ENCODE measurements around the gene P4HB.

P4HB gene

GRCh38 chr17:81825841-81826466, 34.4 kb downstream of the P4HB start:
- DNase-seq, result no peak

DNA sequence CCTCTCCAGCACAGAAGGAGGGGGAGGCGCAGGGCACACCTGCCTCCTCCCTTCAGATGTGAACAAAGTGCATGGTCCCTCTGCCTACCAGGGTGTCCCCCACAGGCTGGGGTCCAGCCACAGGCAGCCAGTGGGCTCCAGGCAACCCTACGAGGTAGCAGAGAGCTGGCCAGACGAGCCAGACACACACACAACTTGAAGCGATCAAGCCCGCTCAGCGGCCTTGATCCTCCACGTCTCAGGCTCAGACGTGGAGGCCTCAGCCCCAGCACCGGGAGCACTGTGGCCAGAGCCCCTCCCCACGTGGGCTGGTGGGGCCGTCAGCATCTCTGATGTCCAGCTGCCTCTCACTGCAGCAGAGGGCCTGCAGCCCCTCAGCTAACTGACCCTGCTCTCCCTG, 35.7 kb downstream of the P4HB start:
- DNase-seq, result no peak

GRCh38 chr17:81823820-81824550, 36.4 kb downstream of the P4HB start:
- DNase-seq, result no peak

DNA sequence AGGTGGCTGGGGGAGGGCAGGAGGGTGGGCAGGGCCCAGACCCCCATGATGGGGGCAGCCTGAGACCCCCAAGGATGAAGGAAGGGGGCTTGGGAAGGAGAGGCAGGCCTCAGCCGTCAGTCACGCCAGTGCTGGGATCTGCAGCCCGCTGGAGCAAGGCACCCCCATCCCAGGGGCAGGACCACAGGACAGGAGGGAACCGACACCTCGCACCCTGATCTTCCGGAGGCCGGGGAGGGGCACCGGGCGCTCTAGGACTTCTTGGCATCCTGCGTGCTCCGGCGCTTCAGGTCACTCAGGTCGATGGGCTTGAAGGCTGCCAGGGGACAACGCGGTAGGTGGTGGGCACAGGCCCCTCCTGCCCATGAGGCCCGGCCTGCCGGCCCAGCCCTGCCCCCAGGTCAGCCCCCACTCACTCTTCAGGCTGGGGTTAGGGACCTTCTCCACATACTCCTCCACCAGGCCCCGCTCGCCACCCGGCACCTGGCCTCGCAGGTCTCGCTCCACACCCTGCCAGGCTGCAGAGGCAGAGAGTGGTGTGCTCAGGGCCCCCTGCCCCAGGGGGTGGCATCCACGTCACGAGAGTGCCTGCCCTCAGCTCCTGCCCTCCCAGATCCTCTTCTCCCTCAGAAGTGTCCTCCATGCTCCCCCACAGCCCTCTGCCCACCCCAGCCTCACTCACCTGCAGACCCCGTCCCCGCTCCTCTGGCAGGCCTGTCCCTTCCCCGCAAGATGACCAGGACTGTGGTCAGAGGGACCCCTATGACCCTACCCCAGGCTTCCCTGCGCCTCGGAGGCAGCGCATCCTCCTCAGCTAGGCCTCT, 37.1 kb downstream of the P4HB start:
- DNase-seq, result no peak

- no peak for DNase-seq
Measured at GRCh38 chr17:81822312-81822637, 38.1 kb downstream of the P4HB start.

DNA sequence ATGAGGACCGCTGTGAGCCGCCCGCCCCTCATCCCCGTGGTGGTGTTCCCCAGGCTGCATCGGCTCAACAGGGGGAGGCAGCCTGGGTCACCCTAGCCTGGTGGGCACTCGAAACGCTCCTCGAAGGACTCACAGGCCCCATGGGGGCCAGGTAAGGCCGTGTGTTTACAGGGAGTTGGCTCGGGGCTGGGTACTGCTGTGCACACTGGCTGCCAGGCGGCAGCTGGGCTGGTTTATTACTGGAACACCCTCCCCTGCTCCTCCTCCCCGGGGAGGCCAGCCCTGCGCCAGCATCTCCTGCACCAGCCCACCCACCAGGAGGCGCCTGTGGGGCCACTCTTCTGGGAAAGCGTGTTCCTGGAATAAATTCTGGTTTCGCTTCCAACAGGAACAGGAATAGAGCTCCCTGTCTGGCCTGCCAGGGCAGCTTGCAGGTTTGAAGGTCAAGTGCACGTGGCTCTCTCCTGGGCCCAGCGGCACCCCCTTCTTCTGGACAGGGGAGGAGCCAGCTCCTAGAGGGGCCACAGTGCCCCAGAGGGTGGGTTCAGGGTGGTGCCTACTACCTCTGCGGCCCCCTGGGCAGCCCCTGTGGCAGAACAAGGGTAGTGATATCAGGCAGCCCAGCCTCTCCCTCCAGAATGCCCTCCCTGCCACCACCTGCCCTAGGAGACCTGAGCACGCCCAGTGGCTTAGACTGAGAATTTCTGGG, 38.6 kb downstream of the P4HB start:
- DNase-seq, result peak; percentile 82

GRCh38 chr17:81821147-81821546, 39.2 kb downstream of the P4HB start:
- DNase-seq, result no peak

DNA sequence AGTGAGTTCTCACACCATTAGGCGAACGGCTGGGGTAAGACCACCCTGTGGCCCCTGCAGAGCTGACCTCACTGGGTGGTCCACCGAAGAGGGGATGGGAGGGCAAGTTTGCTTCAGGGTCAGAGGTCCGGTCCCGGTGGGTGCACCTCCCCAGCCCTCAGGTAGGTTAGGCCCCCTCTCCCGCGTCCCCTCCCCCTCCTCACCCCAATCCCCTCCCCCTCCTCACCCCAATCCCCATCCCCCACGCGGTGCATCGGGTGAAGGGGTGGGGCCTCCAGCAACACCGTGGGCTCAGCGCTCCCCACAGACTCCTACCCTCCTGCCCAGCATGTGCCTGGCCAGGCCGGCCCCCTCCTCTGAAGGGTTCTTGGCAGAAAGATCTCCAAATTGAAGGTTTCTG, 40.6 kb downstream of the P4HB start:
- no peak for DNase-seq

DNA sequence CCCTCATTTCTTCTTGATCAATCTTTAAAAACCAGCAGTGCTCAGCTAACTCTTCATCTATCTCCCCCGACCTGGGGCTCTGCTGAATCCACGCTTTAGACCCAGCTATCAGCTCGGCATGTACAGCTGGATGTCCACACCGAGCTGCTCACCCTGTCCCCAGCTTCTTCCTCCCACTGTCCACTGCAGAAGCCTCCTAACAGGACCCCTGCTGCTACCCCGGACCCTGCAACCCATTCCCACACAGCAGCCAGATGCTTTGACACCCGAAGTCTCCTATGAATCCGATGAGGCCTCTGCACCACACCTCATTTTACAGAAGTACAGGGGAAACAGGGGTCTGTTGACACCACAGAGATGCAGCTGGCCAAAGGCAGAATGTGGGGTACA, 42.6 kb downstream of the P4HB start:
- DNase-seq, result no peak

- DNase-seq, result no peak
Measured at GRCh38 chr17:81815646-81815986, 44.7 kb downstream of the P4HB start.

DNA sequence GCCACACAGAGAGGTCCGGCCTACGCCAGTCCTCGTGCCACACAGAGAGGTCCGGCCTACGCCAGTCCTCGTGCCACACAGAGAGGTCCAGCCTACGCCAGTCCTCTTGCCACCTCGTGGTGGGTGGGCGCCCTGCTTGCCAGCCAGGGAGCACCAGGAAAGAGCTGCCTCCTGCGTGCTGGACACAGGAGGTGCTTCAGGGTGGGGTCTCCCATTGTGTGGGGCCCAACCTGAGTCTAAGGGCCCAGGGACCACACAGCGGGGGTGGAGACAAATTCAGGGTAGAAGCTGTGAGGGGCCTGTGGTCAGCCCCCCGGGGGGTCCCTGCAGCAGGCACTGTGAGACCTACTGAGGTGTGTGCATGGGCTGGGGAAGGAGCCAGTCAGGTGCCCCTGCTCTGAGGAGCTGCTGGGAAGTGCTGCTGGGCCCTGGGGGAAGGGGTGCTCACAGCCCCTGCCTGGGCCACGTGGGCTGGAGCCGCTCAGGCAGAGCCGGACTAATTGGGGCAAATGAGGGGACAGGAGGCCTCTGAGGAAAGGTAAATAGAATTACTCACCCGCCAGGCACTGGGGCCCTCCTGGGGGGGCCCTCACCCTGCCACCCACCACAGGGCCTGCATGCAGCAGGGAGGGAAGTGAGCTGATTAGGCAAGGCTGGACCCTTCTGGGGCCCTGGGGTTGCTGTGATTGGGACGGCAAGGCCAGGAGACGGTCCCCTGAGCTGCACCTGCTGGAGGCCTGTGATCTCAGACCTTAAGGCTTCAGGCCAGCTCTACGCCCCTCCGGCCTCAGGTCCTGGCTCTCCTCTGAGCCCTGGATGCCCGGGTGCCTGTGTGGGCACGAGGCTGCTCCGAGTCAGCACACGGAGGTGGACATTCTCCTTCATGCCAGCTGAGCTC, 45.3 kb downstream of the P4HB start:
- DNase-seq, result no peak

GRCh38 chr17:81813861-81814683, 46.3 kb downstream of the P4HB start:
- no peak for DNase-seq

GRCh38 chr17:81813371-81813684, 47.0 kb downstream of the P4HB start:
- no peak for DNase-seq

DNA sequence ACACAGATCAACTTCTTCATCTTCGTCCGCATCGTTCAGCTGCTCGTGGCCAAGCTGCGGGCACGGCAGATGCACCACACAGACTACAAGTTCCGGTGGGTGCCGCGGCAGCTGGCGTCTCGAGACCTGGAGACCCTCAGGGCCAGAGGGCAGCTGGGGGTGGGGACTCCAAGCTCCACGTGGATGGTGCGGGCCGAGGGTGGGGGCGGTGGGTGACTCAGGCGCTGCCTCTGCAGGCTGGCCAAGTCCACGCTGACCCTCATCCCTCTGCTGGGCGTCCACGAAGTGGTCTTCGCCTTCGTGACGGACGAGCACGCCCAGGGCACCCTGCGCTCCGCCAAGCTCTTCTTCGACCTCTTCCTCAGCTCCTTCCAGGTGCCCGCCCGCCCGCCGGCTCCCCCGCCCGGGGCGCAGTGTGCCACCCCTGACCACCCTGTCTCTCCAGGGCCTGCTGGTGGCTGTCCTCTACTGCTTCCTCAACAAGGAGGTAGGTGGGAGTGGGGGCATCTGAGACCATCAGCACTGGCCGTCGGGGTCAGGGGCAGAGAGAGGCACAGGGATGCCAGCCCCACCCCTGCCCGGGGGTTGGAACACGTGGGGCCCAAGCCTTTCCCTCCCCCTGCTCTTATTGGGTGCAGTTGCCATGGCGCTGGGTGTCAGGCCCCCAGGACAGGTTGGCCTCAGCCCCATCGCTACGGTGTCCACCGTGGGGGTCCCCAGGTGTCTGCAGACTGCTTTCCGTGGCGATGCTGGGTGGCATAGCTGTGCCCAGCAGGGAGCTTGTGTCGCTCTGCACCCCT, 47.6 kb downstream of the P4HB start:
- no peak for DNase-seq

DNA sequence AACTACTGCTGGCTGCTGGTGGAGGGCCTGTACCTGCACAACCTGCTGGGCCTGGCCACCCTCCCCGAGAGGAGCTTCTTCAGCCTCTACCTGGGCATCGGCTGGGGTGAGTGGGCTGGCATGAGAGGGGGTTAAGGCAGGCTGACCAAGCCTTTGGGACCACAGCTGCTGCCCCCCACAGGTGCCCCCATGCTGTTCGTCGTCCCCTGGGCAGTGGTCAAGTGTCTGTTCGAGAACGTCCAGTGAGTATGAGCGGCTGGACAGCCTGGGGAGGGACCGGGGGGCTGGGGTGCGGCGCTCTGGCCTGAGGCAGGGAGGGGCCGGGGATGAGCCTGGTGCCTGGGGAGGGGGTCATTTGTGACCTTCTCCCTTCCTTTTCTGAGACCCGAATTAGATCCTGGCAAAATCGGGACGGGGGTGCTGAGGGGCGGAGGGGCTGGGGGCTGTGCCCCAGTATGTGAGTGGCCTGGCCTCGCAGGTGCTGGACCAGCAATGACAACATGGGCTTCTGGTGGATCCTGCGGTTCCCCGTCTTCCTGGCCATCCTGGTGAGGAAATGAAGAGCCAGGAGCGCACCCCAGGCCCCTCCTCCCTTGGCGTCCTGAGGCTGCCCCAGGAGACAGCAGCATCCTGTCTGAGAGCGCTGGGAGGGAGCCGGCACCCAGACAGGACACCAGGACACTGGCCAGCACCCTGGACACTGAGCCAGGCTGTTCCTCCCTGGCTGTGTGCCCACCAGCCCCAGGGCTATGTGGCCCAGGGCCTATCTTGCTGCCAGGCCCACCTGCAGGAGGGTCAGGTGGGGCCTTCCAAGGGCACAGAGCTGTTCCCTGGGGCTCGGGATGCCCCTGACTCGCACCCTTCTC, 48.4 kb downstream of the P4HB start:
- DNase-seq, result no peak

GRCh38 chr17:81810892-81811704, 49.2 kb downstream of the P4HB start:
- DNase-seq, result no peak

- no peak for DNase-seq
Measured at GRCh38 chr17:81810476-81810875, 49.9 kb downstream of the P4HB start.

GRCh38 chr17:81809556-81809998, 50.8 kb downstream of the P4HB start:
- DNase-seq, result no peak
